ENCODE measurements around the gene ROR2. TPM values are rescaled to one million over a fixed set of nuclear protein-coding genes. Genes with fewer than 3 reads are reported as not detected.

ROR2 gene
- total RNA-seq, 3 donors from 2014 or later (not counting 1 experiment from before 2014, with no cell fraction given): 1.7 TPM; not detected in 2

- no peaks in the 10 kb centered on the region for H3K9me3 Mint-ChIP-seq
- no peaks in the 10 kb centered on the region for H3K27me3 ChIP-seq (ENCODE audit: control insufficient read depth, insufficient read depth, low read length)
- no peak overlapping the region for H3K4me3 Mint-ChIP-seq
- no peak overlapping the region for H3K27ac Mint-ChIP-seq
- H3K36me3 Mint-ChIP-seq: no peaks in the 10 kb centered on the region
- no peaks in the 10 kb centered on the region for H3K9me3 ChIP-seq (ENCODE audit: control insufficient read depth, insufficient read depth, low read length)
- no peaks in the 10 kb centered on the region for H3K27me3 Mint-ChIP-seq (ENCODE audit: low read depth in 2 of 2)
- ATAC-seq (no peak), DNase-seq (no peak)
- no peak overlapping the region for H3K4me3 ChIP-seq (ENCODE audit: low read length)
- TF ChIP-seq, protein P1, sequence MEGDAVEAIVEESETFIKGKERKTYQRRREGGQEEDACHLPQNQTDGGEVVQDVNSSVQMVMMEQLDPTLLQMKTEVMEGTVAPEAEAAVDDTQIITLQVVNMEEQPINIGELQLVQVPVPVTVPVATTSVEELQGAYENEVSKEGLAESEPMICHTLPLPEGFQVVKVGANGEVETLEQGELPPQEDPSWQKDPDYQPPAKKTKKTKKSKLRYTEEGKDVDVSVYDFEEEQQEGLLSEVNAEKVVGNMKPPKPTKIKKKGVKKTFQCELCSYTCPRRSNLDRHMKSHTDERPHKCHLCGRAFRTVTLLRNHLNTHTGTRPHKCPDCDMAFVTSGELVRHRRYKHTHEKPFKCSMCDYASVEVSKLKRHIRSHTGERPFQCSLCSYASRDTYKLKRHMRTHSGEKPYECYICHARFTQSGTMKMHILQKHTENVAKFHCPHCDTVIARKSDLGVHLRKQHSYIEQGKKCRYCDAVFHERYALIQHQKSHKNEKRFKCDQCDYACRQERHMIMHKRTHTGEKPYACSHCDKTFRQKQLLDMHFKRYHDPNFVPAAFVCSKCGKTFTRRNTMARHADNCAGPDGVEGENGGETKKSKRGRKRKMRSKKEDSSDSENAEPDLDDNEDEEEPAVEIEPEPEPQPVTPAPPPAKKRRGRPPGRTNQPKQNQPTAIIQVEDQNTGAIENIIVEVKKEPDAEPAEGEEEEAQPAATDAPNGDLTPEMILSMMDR (IDR thresholded peaks at IDR 0.05): no peak
- no peaks in the 10 kb centered on the region for H3K36me3 ChIP-seq (ENCODE audit: control insufficient read depth, insufficient read depth, low read length)
- intact Hi-C loops (cut with micrococcal nuclease): no loop called here
- H3K27ac ChIP-seq (ENCODE audit: low read length): no peak overlapping the region
- H3K4me1 Mint-ChIP-seq: peaks cover 0 to 13% of the 10 kb centered on the region in 2 donors
- peaks cover 16% of the 10 kb centered on the region for H3K4me1 ChIP-seq (ENCODE audit: control insufficient read depth, insufficient read depth, low read length)
- WGBS (ENCODE audit: insufficient coverage): 92% methylated on average over 1 of the region's 1 CpG
Measured at GRCh38 chr9:91905237-91905650, 44.8 kb downstream of the ROR2 start.

DNA sequence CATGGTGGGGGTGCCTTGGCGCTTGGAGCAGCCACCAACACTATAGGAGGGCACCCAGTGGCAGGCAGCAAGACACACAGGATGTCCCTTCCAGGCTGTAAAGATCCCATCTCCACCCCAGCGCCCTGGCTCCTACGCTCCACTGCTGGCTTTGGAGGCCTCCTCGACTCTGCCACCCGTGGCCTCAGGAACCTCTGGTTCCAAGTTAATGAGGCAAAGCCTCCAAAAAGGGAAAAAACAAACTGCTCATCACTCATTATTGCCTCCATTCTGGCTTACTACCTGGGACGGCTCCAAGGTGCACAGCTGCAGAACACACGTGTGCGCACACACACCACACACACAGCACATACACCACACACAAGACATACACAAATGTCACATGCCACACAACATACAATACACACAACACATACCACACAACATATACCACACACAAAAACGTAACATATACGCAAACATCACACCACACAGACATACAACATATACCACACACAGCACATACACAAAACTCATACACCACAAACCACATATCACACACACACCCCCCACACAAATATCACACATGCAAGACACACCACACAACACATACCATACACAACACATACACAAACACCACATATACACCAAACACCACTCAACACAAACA, 45.3 kb downstream of the ROR2 start:
- Mint-ChIP-seq H3K4me1 (peaks cover 0 to 13% of the 10 kb centered on the region in 2 donors), H3K4me3 (no peak overlapping the region), H3K27me3 (ENCODE audit: low read depth in 2 of 2) (no peaks in the 10 kb centered on the region), H3K36me3 (no peaks in the 10 kb centered on the region), H3K9me3 (no peaks in the 10 kb centered on the region), H3K27ac (no peak overlapping the region)
- ATAC-seq (no peak), DNase-seq (no peak)
- H3K27me3 ChIP-seq (ENCODE audit: control insufficient read depth, insufficient read depth, low read length): no peaks in the 10 kb centered on the region
- no peak overlapping the region for H3K27ac ChIP-seq (ENCODE audit: low read length)
- intact Hi-C loops (cut with micrococcal nuclease): no loop called here
- peaks cover 16% of the 10 kb centered on the region for H3K4me1 ChIP-seq (ENCODE audit: control insufficient read depth, insufficient read depth, low read length)
- no peaks in the 10 kb centered on the region for H3K9me3 ChIP-seq (ENCODE audit: control insufficient read depth, insufficient read depth, low read length)
- TF ChIP-seq, protein P1 (IDR thresholded peaks at IDR 0.05): no peak
- no peak overlapping the region for H3K4me3 ChIP-seq (ENCODE audit: low read length)
- no peaks in the 10 kb centered on the region for H3K36me3 ChIP-seq (ENCODE audit: control insufficient read depth, insufficient read depth, low read length)
- 94% methylated on average over 10 of the region's 10 CpGs for WGBS (ENCODE audit: insufficient coverage)

- Histone ChIP-seq H3K4me1 (ENCODE audit: control insufficient read depth, insufficient read depth, low read length) (peaks cover 16% of the 10 kb centered on the region), H3K27me3 (ENCODE audit: control insufficient read depth, insufficient read depth, low read length) (no peaks in the 10 kb centered on the region), H3K36me3 (ENCODE audit: control insufficient read depth, insufficient read depth, low read length) (no peaks in the 10 kb centered on the region), H3K27ac (ENCODE audit: low read length) (no peak overlapping the region), H3K9me3 (ENCODE audit: control insufficient read depth, insufficient read depth, low read length) (no peaks in the 10 kb centered on the region), H3K4me3 (ENCODE audit: low read length) (no peak overlapping the region)
- 46% methylated on average over 9 of the region's 12 CpGs for WGBS (ENCODE audit: insufficient coverage)
- no peaks in the 10 kb centered on the region for H3K36me3 Mint-ChIP-seq
- no peaks in the 10 kb centered on the region for H3K27me3 Mint-ChIP-seq (ENCODE audit: low read depth in 2 of 2)
- ATAC-seq (no peak), DNase-seq (no peak)
- intact Hi-C loops (cut with micrococcal nuclease): no loop called here
- TF ChIP-seq, protein P1 (IDR thresholded peaks at IDR 0.05): no peak
- H3K4me1 Mint-ChIP-seq: peaks cover 0 to 13% of the 10 kb centered on the region in 2 donors
- H3K27ac Mint-ChIP-seq: no peak overlapping the region
- H3K9me3 Mint-ChIP-seq: no peaks in the 10 kb centered on the region
- H3K4me3 Mint-ChIP-seq: no peak overlapping the region
Measured at GRCh38 chr9:91903126-91903911, 46.7 kb downstream of the ROR2 start.

Measured in natural killer cell (primary cell).